ENCODE measurements around the gene IPO4. TPM values are rescaled to one million over a fixed set of nuclear protein-coding genes. Genes with fewer than 3 reads are reported as not detected.

IPO4 gene
- total and polyA plus RNA-seq, 7 donors = 3.0 to 37.1 (median 12.8) TPM

GRCh38 chr14:24164518-24164991, 24.1 kb downstream of the IPO4 start:
- H3K4me1 ChIP-seq = peaks cover 0 to 40% (median 28%) of the 10 kb centered on the region in 4 donors
- WGBS, 2 donors = 87 to 94% methylated on average over 14 of the region's 14 CpGs
- H3K27ac ChIP-seq = no peak overlapping the region
- no peaks in the 10 kb centered on the region for H3K9me3 ChIP-seq
- no peaks in the 10 kb centered on the region for H3K27me3 ChIP-seq
- no peak for DNase-seq
- H3K36me3 ChIP-seq = peaks cover 22 to 68% (median 41%) of the 10 kb centered on the region in 4 donors
- no peak overlapping the region for H3K4me3 ChIP-seq
- intact Hi-C loops (cut with DNase I) = no loop called here
- TF ChIP-seq POLR2A (IDR thresholded peaks at IDR 0.05) = no peak
- no peak for TF ChIP-seq POLR2AphosphoS5 (IDR thresholded peaks at IDR 0.05)
- no peak for TF ChIP-seq CTCF (IDR thresholded peaks at IDR 0.05)

GRCh38 chr14:24162093-24162492, 26.5 kb downstream of the IPO4 start:
- peaks cover 32 to 73% (median 52%) of the 10 kb centered on the region in 4 donors for H3K36me3 ChIP-seq
- WGBS, 2 donors = 56 to 60% methylated on average over 8 of the region's 8 CpGs
- intact Hi-C loops (cut with DNase I) = no loop called here
- H3K9me3 ChIP-seq = no peaks in the 10 kb centered on the region
- peak overlapping the region; percentile 55 to 77 (median 63) for H3K4me3 ChIP-seq
- no peak for DNase-seq
- no peaks in the 10 kb centered on the region for H3K27me3 ChIP-seq
- H3K27ac ChIP-seq = peak overlapping the region; percentile 90 to 97 (median 92)
- TF ChIP-seq POLR2AphosphoS5 (IDR thresholded peaks at IDR 0.05) (no peak), POLR2A (IDR thresholded peaks at IDR 0.05) (no peak), EP300 (IDR thresholded peaks at IDR 0.05) (no peak), CTCF (IDR thresholded peaks at IDR 0.05) (no peak)
- H3K4me1 ChIP-seq = peaks cover 0 to 40% (median 28%) of the 10 kb centered on the region in 4 donors

GRCh38 chr14:24160850-24161804, 27.5 kb downstream of the IPO4 start, which contains the start of gene IRF9:
Gene IRF9 (plus strand): TSS chr14:24161265. CDS start chr14:24162145, 880 bp downstream.
- intact Hi-C loops (cut with DNase I) = loop anchor here (1.0 to 2.0 kb wide), 3 partner anchors 14 to 47 kb away; partner anchors contain the start of genes DCAF11, IPO4, NRL and PSME2
- peak within 1 kb of the TSS; percentile 55 to 77 (median 63) for H3K4me3 ChIP-seq
- H3K4me1 ChIP-seq = peaks cover 0 to 40% (median 28%) of the 10 kb centered on the region in 4 donors
- H3K27ac ChIP-seq = peak within 1 kb of the TSS; percentile 90 to 97 (median 92)
- 0% methylated on average over 12 of the region's 12 CpGs for WGBS, 2 donors
- peak; percentile 98 for DNase-seq
- TF ChIP-seq EP300 (IDR thresholded peaks at IDR 0.05) (peak in 2 of 4 donors; percentile 34 to 86), CTCF (IDR thresholded peaks at IDR 0.05) (peak; percentile 91 to 96 (median 94)), POLR2A (IDR thresholded peaks at IDR 0.05) (peak; percentile 25 to 48), POLR2AphosphoS5 (IDR thresholded peaks at IDR 0.05) (peak; percentile 68 to 93 (median 83))
- H3K9me3 ChIP-seq = no peaks in the 10 kb centered on the region
- H3K27me3 ChIP-seq = no peaks in the 10 kb centered on the region
- H3K36me3 ChIP-seq = peaks cover 41 to 73% (median 52%) of the 10 kb centered on the region in 4 donors

- peaks cover 46 to 73% (median 53%) of the 10 kb centered on the region in 4 donors for H3K36me3 ChIP-seq
- H3K9me3 ChIP-seq = no peaks in the 10 kb centered on the region
- H3K4me1 ChIP-seq = peaks cover 0 to 40% (median 28%) of the 10 kb centered on the region in 4 donors
- peak overlapping the region; percentile 90 to 97 (median 92) for H3K27ac ChIP-seq
- H3K4me3 ChIP-seq = no peak overlapping the region
- intact Hi-C loops (cut with DNase I) = loop anchor here (2.0 kb wide), 2 partner anchors 14 to 28 kb away; partner anchors contain the start of genes IPO4, PSME2 and RNF31
- no peak for DNase-seq
- 91 to 96% methylated on average over 4 of the region's 4 CpGs for WGBS, 2 donors
- H3K27me3 ChIP-seq = no peaks in the 10 kb centered on the region
- no peak for TF ChIP-seq CTCF (IDR thresholded peaks at IDR 0.05)
- no peak for TF ChIP-seq EP300 (IDR thresholded peaks at IDR 0.05)
- TF ChIP-seq POLR2A (IDR thresholded peaks at IDR 0.05) = no peak
- TF ChIP-seq POLR2AphosphoS5 (IDR thresholded peaks at IDR 0.05) = no peak
Measured at GRCh38 chr14:24160499-24160849, 28.1 kb downstream of the IPO4 start.
